HG03354 (cell line): Measurements from ENCODE around the gene SYT7.
A peak's percentile ranks its signal among the peaks of the same experiment; 100 is the strongest.

Source experiments
- ATAC-seq: cut with Tn5 transposase; IDR thresholded peaks from one replicate; pipeline ENCODE4 v1.9.1; 2021; ENCODE audit warnings: mild to moderate bottlenecking; ENCODE audit not compliant: unreplicated experiment, poor library complexity, severe bottlenecking

The SYT7 gene

GRCh38 chr11:61526956-61527731, 53.7 kb downstream of the SYT7 start:
- ATAC-seq: no peak

- ATAC-seq: no peak
Measured at GRCh38 chr11:61526229-61526628, 54.6 kb downstream of the SYT7 start.

- no peak for ATAC-seq
Measured at GRCh38 chr11:61524963-61525587, 55.8 kb downstream of the SYT7 start.

GRCh38 chr11:61524446-61524845, 56.4 kb downstream of the SYT7 start:
- no peak for ATAC-seq

GRCh38 chr11:61522881-61523280, 58.0 kb downstream of the SYT7 start:
- ATAC-seq: no peak

GRCh38 chr11:61518032-61518795, 62.7 kb downstream of the SYT7 start:
- ATAC-seq: no peak

- no peak for ATAC-seq
Measured at GRCh38 chr11:61516675-61517572, 64.0 kb downstream of the SYT7 start.

- ATAC-seq: no peak
Measured at GRCh38 chr11:61516191-61516590, 64.7 kb downstream of the SYT7 start.

- ATAC-seq: no peak
Measured at GRCh38 chr11:61515686-61516085, 65.2 kb downstream of the SYT7 start.

- no peak for ATAC-seq
Measured at GRCh38 chr11:61514050-61514917, 66.6 kb downstream of the SYT7 start.

GRCh38 chr11:61513143-61513765, 67.6 kb downstream of the SYT7 start:
- ATAC-seq: no peak

- no peak for ATAC-seq
Measured at GRCh38 chr11:61512435-61512834, 68.4 kb downstream of the SYT7 start.

- ATAC-seq: no peak
Measured at GRCh38 chr11:61511383-61511782, 69.5 kb downstream of the SYT7 start.

- no peak for ATAC-seq
Measured at GRCh38 chr11:61510974-61511373, 69.9 kb downstream of the SYT7 start.

GRCh38 chr11:61510166-61510919, 70.5 kb downstream of the SYT7 start:
- ATAC-seq: no peak

GRCh38 chr11:61509043-61510029, 71.5 kb downstream of the SYT7 start:
- peak; percentile 75 for ATAC-seq
